ENCODE measurements around the gene EVC. TPM values are rescaled to one million over a fixed set of nuclear protein-coding genes. Genes with fewer than 3 reads are reported as not detected.

Gene EVC
- total and polyA plus RNA-seq, 2 of the 8 experiments (the other 6 are each of a cell fraction or from before 2014, with no cell fraction given): 2.6 to 9.8 TPM

- Histone ChIP-seq H3K27ac (ENCODE audit: low read depth, low read length) (no peak overlapping the region), H3K23ac (ENCODE audit: insufficient read length) (no peak overlapping the region), H3K14ac (ENCODE audit: insufficient read length) (no peak overlapping the region), H2BK12ac (ENCODE audit: low read depth, low read length) (no peak overlapping the region), H4K20me1 (replicated peaks in 1 of 2; ENCODE audit: control insufficient read depth in 1 of 2, insufficient read depth in 2 of 2, low read length in 2 of 2) (no peaks in the 10 kb centered on the region), H3K23me2 (ENCODE audit: low read depth, low read length) (peaks cover 1% of the 10 kb centered on the region; the same call in 1 of the 2 replicates), H4K91ac (replicated peaks; ENCODE audit: insufficient read length, low read length) (no peak overlapping the region), H3K79me1 (ENCODE audit: low read depth, low read length) (no peaks in the 10 kb centered on the region), H3K18ac (ENCODE audit: extremely low read depth, low read length) (no peak overlapping the region), H3K36me3 (ENCODE audit: control insufficient read depth in 2 of 4, insufficient read depth in 4 of 4, low read length in 3 of 4) (peaks cover 0 to 19% (median 8%) of the 10 kb centered on the region in 4 experiments; a peak in 7 of 8 replicates), H2BK20ac (ENCODE audit: low read length) (no peak overlapping the region), H2AFZ (ENCODE audit: low read length) (no peak overlapping the region), H2AK5ac (ENCODE audit: low read depth, low read length) (no peak overlapping the region), H4K8ac (ENCODE audit: extremely low read depth, insufficient read depth, low read length) (no peak overlapping the region), H2BK15ac (ENCODE audit: low read length) (no peak overlapping the region), H3K4me2 (ENCODE audit: insufficient read depth in 1 of 2, low read depth in 2 of 2, low read length in 2 of 2) (no peak overlapping the region), H3K4me1 (replicated peaks in 1 of 4; ENCODE audit: control insufficient read depth in 3 of 4, insufficient read depth in 4 of 4, low read length in 3 of 4) (no peaks in the 10 kb centered on the region), H4K5ac (ENCODE audit: insufficient read length, low read depth, low read length) (no peak overlapping the region), H3K79me2 (ENCODE audit: control insufficient read depth in 1 of 2, insufficient read depth in 2 of 2, low read length in 2 of 2) (no peaks in the 10 kb centered on the region), H3K4me3 (ENCODE audit: extremely low read depth in 1 of 4, insufficient read depth in 2 of 4, low read depth in 3 of 4, low read length in 4 of 4) (no peak overlapping the region), H3K9me3 (ENCODE audit: insufficient read depth in 2 of 2, low read depth in 1 of 2, low read length in 1 of 2) (0 out of 4 replicates have a peak, but pooled peaks cover 0 to 1% of the 10 kb centered on the region in 2 experiments), H2BK5ac (ENCODE audit: low read depth, low read length) (no peak overlapping the region), H3K27me3 (replicated peaks in 1 of 4; ENCODE audit: control insufficient read depth in 3 of 4, extremely low read depth in 1 of 4, insufficient read depth in 3 of 4, low read length in 3 of 4) (no peaks in the 10 kb centered on the region), H3K4ac (replicated peaks; ENCODE audit: insufficient read length, low read depth, low read length) (no peak overlapping the region), H3K56ac (replicated peaks; ENCODE audit: insufficient read length, low read depth, low read length) (no peak overlapping the region), H2BK120ac (replicated peaks; ENCODE audit: low read depth, low read length) (no peak overlapping the region), H3K9ac (replicated peaks in 1 of 4; ENCODE audit: extremely low read depth in 1 of 4, low read depth in 3 of 4, low read length in 3 of 4) (no peak overlapping the region)
- ChIA-PET CTCF (ENCODE audit: partially characterized antibody) (interaction anchor here (0.6 to 2.1 kb wide), 9 partner anchors 10 to 282 kb away, joined by 3 to 8 read pairs (median 4); no protein-coding TSS in a partner anchor), POLR2A (ENCODE audit: partially characterized antibody) (no interaction called here)
- FAIRE-seq (no peak), DNase-seq (ENCODE audit: low read depth in 1 of 2, low spot score in 2 of 2) (no peak)
- 94% methylated on average over 2 of the region's 2 CpGs; no CpG with 5 or more reads in 1 of the 2 experiments for WGBS, 2 experiments (ENCODE audit: extremely low coverage in 1 of 2, insufficient coverage in 1 of 2, insufficient read length in 1 of 2, insufficient replicate concordance in 2 of 2, low coverage in 1 of 2, low lambda C conversion rate in 2 of 2, missing lambda C conversion rate in 1 of 2)
- TF ChIP-seq, protein P1, sequence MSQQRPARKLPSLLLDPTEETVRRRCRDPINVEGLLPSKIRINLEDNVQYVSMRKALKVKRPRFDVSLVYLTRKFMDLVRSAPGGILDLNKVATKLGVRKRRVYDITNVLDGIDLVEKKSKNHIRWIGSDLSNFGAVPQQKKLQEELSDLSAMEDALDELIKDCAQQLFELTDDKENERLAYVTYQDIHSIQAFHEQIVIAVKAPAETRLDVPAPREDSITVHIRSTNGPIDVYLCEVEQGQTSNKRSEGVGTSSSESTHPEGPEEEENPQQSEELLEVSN (IDR thresholded peaks at IDR 0.05): no peak
- TF ChIP-seq RAD21 (IDR thresholded peaks at IDR 0.05 in 1 of 2, conservative IDR thresholded peaks at IDR 0.05 in 1 of 2; ENCODE audit: low read depth in 2 of 2, low read length in 2 of 2) (no peak), SIX5 (IDR thresholded peaks at IDR 0.05; ENCODE audit: low read depth, low read length) (no peak), CHD2 (IDR thresholded peaks at IDR 0.05; ENCODE audit: low read length) (no peak), ATF3 (IDR thresholded peaks at IDR 0.05; ENCODE audit: insufficient read depth, low read depth, low read length) (no peak), PHF8 (conservative IDR thresholded peaks at IDR 0.05; ENCODE audit: low read depth, low read length) (no peak), POLR2AphosphoS5 (IDR thresholded peaks at IDR 0.05; ENCODE audit: low read depth, low read length) (no peak), GABPA (IDR thresholded peaks at IDR 0.05; ENCODE audit: borderline replicate concordance, insufficient read depth, low read length) (no peak), TEAD4 (IDR thresholded peaks at IDR 0.05; ENCODE audit: low read depth, low read length) (no peak), CREB1 (IDR thresholded peaks at IDR 0.05) (no peak), KDM5A (IDR thresholded peaks at IDR 0.05; ENCODE audit: low read length) (no peak), TCF12 (IDR thresholded peaks at IDR 0.05; ENCODE audit: low read depth, low read length) (no peak), SP4 (IDR thresholded peaks at IDR 0.05; ENCODE audit: low read length) (no peak)
Measured at GRCh38 chr4:5738061-5738460, 27.1 kb downstream of the EVC start.

Measured in H1 (cell line).